Measurements from ENCODE around the gene KIF14. TPM values are rescaled to one million over a fixed set of nuclear protein-coding genes. Genes with fewer than 3 reads are reported as not detected.

The KIF14 gene
- total and polyA plus RNA-seq, 2 donors (not counting 3 experiments of a cell fraction or from before 2014, with no cell fraction given): 1.5 to 13.8 TPM

DNA sequence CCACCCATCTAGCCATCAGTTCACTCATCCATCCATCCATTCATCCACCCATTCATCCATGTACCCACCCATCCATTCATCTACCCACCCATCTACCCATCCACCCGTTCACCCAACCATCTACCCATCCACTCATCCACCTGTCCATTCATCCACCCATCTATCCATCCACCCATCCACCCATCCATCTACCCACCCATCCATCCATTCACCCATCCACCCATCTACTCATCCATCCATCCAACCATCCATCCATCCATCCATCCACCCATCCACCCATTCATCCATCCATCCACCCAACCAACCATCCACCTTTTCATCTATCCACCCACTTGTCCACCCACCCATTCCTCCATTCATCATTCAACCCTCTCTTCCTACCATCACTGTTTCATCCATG is 80.3 kb downstream of the KIF14 start:
- H3K9me1 ChIP-seq (replicated peaks; ENCODE audit: control insufficient read depth, extremely low read depth, insufficient read depth, low read length): no peaks in the 10 kb centered on the region
- intact Hi-C loops (cut with micrococcal nuclease) (no loop called here), dilution Hi-C loops (cut with MboI; ENCODE audit: extremely low pct_ligation_motif_present, low sequenced_read_pairs) (no loop called here)
- H3K27me3 ChIP-seq (ENCODE audit: control insufficient read depth in 2 of 2, insufficient read depth in 2 of 2, low read length in 2 of 2): no peaks in the 10 kb centered on the region
- no peak for DNase-seq (ENCODE audit: low read depth, low spot score)
- FAIRE-seq: no peak
- CTCF ChIA-PET: no interaction called here
- H3K79me2 ChIP-seq (ENCODE audit: control insufficient read depth, insufficient read depth, low read length): no peaks in the 10 kb centered on the region
- H3K4me2 ChIP-seq (ENCODE audit: insufficient read depth, low read length): no peak overlapping the region
- POLR2A ChIA-PET: no interaction called here
- no peaks in the 10 kb centered on the region for H3K4me1 ChIP-seq (ENCODE audit: control insufficient read depth, extremely low read depth, insufficient read depth, low read length)
- no peaks in the 10 kb centered on the region for H4K20me1 ChIP-seq (replicated peaks; ENCODE audit: control insufficient read depth, extremely low read depth, insufficient read depth, low read length)
- no peak overlapping the region for H3K27ac ChIP-seq (ENCODE audit: insufficient read depth, low read depth, low read length)
- no peak overlapping the region for H3K4me3 ChIP-seq (replicated peaks in 1 of 3; ENCODE audit: insufficient read depth in 1 of 3, low read depth in 1 of 3, low read length in 3 of 3)
- no peak overlapping the region for H3K9ac ChIP-seq (replicated peaks; ENCODE audit: extremely low read depth, insufficient read depth, low read length)
- no TSS peak for BruUV-seq (replicated peaks)
- H3K36me3 ChIP-seq (ENCODE audit: control insufficient read depth in 2 of 2, extremely low read depth in 1 of 2, insufficient read depth in 2 of 2, low read length in 2 of 2): no peaks in the 10 kb centered on the region
- H3K9me3 ChIP-seq (replicated peaks; ENCODE audit: control insufficient read depth, insufficient read depth, low read length): no peaks in the 10 kb centered on the region
- TF ChIP-seq POLR2AphosphoS5 (IDR thresholded peaks at IDR 0.05; ENCODE audit: insufficient read depth, low read depth, low read length): no peak
- TF ChIP-seq GATA2 (IDR thresholded peaks at IDR 0.05; ENCODE audit: insufficient read depth, insufficient read length, low read depth, low read length): no peak
- no peak for TF ChIP-seq FOS (IDR thresholded peaks at IDR 0.05; ENCODE audit: borderline replicate concordance, insufficient read depth, low read length)
- TF ChIP-seq MYC (IDR thresholded peaks at IDR 0.05; ENCODE audit: low read depth, low read length): no peak
- TF ChIP-seq EZH2 (IDR thresholded peaks at IDR 0.05; ENCODE audit: borderline replicate concordance, low read depth, low read length, severe bottlenecking): no peak
- no peak overlapping the region for H2AFZ ChIP-seq (ENCODE audit: low read depth, low read length)

DNA sequence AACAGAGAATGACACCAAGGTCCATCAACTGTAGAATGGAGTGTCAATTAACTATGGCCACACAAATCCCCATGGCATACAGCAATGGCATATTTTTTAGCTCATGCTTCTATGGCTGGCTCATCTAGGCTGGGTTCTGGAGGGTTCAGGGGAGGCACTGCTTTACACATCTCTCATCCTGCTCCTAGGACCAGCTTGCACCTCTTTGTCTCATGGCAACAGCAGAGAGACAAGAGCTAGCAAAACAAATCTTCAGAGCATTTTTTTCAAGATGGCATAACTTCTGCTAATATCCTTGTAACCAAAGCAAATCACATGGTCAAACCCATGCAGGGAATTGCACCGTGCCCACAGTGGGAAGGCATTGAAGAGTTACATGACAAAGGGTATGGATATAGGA is 82.4 kb downstream of the KIF14 start:
- Histone ChIP-seq H3K9me1 (replicated peaks; ENCODE audit: control insufficient read depth, extremely low read depth, insufficient read depth, low read length) (no peaks in the 10 kb centered on the region), H3K27me3 (ENCODE audit: control insufficient read depth in 2 of 2, insufficient read depth in 2 of 2, low read length in 2 of 2) (no peaks in the 10 kb centered on the region), H3K36me3 (ENCODE audit: control insufficient read depth in 2 of 2, extremely low read depth in 1 of 2, insufficient read depth in 2 of 2, low read length in 2 of 2) (no peaks in the 10 kb centered on the region), H3K4me2 (ENCODE audit: insufficient read depth, low read length) (no peak overlapping the region), H3K4me3 (replicated peaks in 1 of 3; ENCODE audit: insufficient read depth in 1 of 3, low read depth in 1 of 3, low read length in 3 of 3) (no peak overlapping the region), H3K9me3 (replicated peaks; ENCODE audit: control insufficient read depth, insufficient read depth, low read length) (no peaks in the 10 kb centered on the region), H4K20me1 (replicated peaks; ENCODE audit: control insufficient read depth, extremely low read depth, insufficient read depth, low read length) (no peaks in the 10 kb centered on the region), H3K4me1 (ENCODE audit: control insufficient read depth, extremely low read depth, insufficient read depth, low read length) (no peaks in the 10 kb centered on the region), H3K27ac (ENCODE audit: insufficient read depth, low read depth, low read length) (no peak overlapping the region), H2AFZ (ENCODE audit: low read depth, low read length) (no peak overlapping the region), H3K9ac (replicated peaks; ENCODE audit: extremely low read depth, insufficient read depth, low read length) (no peak overlapping the region), H3K79me2 (ENCODE audit: control insufficient read depth, insufficient read depth, low read length) (no peaks in the 10 kb centered on the region)
- no peak for DNase-seq (ENCODE audit: low read depth, low spot score)
- intact Hi-C loops (cut with micrococcal nuclease): no loop called here
- dilution Hi-C loops (cut with MboI; ENCODE audit: extremely low pct_ligation_motif_present, low sequenced_read_pairs): no loop called here
- ChIA-PET POLR2A (no interaction called here), CTCF (interaction anchor here (3.2 kb wide), 1 partner anchor 8 kb away, joined by 12 read pairs; no protein-coding TSS in a partner anchor)
- TF ChIP-seq GATA2 (IDR thresholded peaks at IDR 0.05; ENCODE audit: insufficient read depth, insufficient read length, low read depth, low read length) (no peak), EZH2 (IDR thresholded peaks at IDR 0.05; ENCODE audit: borderline replicate concordance, low read depth, low read length, severe bottlenecking) (no peak), MYC (IDR thresholded peaks at IDR 0.05; ENCODE audit: low read depth, low read length) (no peak), POLR2AphosphoS5 (IDR thresholded peaks at IDR 0.05; ENCODE audit: insufficient read depth, low read depth, low read length) (no peak), FOS (IDR thresholded peaks at IDR 0.05; ENCODE audit: borderline replicate concordance, insufficient read depth, low read length) (no peak), JUN (IDR thresholded peaks at IDR 0.05; ENCODE audit: borderline replicate concordance, insufficient read depth, insufficient read length, low read depth) (no peak), POLR2A (IDR thresholded peaks at IDR 0.05; ENCODE audit: low read depth, low read length) (no peak)
- TF ChIP-seq, protein P1, sequence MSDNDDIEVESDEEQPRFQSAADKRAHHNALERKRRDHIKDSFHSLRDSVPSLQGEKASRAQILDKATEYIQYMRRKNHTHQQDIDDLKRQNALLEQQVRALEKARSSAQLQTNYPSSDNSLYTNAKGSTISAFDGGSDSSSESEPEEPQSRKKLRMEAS (IDR thresholded peaks at IDR 0.05; ENCODE audit: insufficient read depth, insufficient read length): no peak
- TF ChIP-seq, protein P2, sequence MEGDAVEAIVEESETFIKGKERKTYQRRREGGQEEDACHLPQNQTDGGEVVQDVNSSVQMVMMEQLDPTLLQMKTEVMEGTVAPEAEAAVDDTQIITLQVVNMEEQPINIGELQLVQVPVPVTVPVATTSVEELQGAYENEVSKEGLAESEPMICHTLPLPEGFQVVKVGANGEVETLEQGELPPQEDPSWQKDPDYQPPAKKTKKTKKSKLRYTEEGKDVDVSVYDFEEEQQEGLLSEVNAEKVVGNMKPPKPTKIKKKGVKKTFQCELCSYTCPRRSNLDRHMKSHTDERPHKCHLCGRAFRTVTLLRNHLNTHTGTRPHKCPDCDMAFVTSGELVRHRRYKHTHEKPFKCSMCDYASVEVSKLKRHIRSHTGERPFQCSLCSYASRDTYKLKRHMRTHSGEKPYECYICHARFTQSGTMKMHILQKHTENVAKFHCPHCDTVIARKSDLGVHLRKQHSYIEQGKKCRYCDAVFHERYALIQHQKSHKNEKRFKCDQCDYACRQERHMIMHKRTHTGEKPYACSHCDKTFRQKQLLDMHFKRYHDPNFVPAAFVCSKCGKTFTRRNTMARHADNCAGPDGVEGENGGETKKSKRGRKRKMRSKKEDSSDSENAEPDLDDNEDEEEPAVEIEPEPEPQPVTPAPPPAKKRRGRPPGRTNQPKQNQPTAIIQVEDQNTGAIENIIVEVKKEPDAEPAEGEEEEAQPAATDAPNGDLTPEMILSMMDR (IDR thresholded peaks at IDR 0.05; ENCODE audit: extremely low read depth in 1 of 2, insufficient read depth in 1 of 2, low read depth in 1 of 2, low read length in 2 of 2): no peak
- no TSS peak for BruUV-seq (replicated peaks)
- no peak for FAIRE-seq

Data from endothelial cell of umbilical vein (primary cell).